Heart right ventricle (tissue), 16 donors: ENCODE measurements around the gene SELPLG. TPM values are rescaled to one million over a fixed set of nuclear protein-coding genes. Genes with fewer than 3 reads are reported as not detected.
"Not testable (repeated sequence)": the region's sequence is repeated elsewhere in the genome, so short reads cannot be mapped to it uniquely, and the experiment has no call there.

ENCODE experiments used
- ATAC-seq, 8 donors: fragments of 200-7000 bp; cut with Tn5 transposase; one replicate each; pipeline ENCODE4 v1.9.1; 2020; ENCODE audit warnings: mild to moderate bottlenecking in 8 of 8, moderate library complexity in 8 of 8, moderate number of reproducible peaks in 1 of 8
- DNase-seq, 2 donors: peaks; one replicate each; pipeline ENCODE4 v3.0.0-alpha.2; 2020
- H3K27ac ChIP-seq, 10 donors: fragments of 200-600 bp; sonication (generic) in 2 of 10; one replicate each; pipeline versions ENCODE4 v1.5.0 to v1.8.0; 2020 to 2022; ENCODE audit warnings: mild to moderate bottlenecking in 3 of 10
- H3K27me3 ChIP-seq, 7 donors: fragments of 200-600 bp; one replicate each; pipeline ENCODE4 v1.8.0; 2021 to 2022; ENCODE audit warnings: mild to moderate bottlenecking in 2 of 7
- H3K36me3 ChIP-seq, 9 donors: fragments of 200-600 bp; sonication (generic) in 1 of 9; one replicate each; pipeline versions ENCODE4 v1.5.0 to v1.8.0; 2020 to 2022; ENCODE audit warnings: mild to moderate bottlenecking in 2 of 9
- H3K4me1 ChIP-seq, 9 donors: fragments of 200-600 bp; sonication (generic) in 1 of 9; one replicate each; pipeline versions ENCODE4 v1.5.0 to v1.8.0; 2020 to 2022; ENCODE audit warnings: mild to moderate bottlenecking in 4 of 9
- H3K4me3 ChIP-seq, 10 donors: fragments of 200-600 bp; sonication (generic) in 2 of 10; one replicate each; pipeline versions ENCODE4 v1.5.0 to v1.8.0; 2020 to 2022; ENCODE audit warnings: mild to moderate bottlenecking in 7 of 10, moderate library complexity in 2 of 10
- H3K9me3 ChIP-seq, 11 donors: fragments of 200-600 bp in 10 of 11; sonication (generic) in 2 of 11; one replicate each; pipeline versions ENCODE4 v1.5.0 to v1.8.0; 2013 to 2022; ENCODE audit warnings: mild to moderate bottlenecking in 2 of 11, control low read depth in 1 of 11, moderate library complexity in 1 of 11
- CTCF ChIP-seq, 9 donors: fragments of 200-600 bp; sonication (generic) in 2 of 9; IDR thresholded peaks; one replicate each; pipeline versions ENCODE4 v1.5.0 to v1.8.0; 2021 to 2022; ENCODE audit warnings: antibody characterized with exemption in 9 of 9, mild to moderate bottlenecking in 5 of 9, moderate library complexity in 1 of 9
- WGBS, 2 donors: extraction: QIAGEN DNeasy Blood & Tissue Kit; methylation state at CpG; one replicate each; pipeline ENCODE4 v1.1.7; 2013; ENCODE audit warnings: inconsistent platforms in 1 of 2; 5-methylcytosine and 5-hydroxymethylcytosine counted together
- intact Hi-C, 10 donors: fragments of 100-400 bp; cut with DNase I; formaldehyde crosslinking; loops; one replicate each; pipeline versions ENCODE4 v1.11.1 to v1.14.2; 2022
- polyA plus RNA-seq, 2 donors: library from polyadenylated mRNA; stranded (reverse); fragments of 200-250 nt; gene quantifications; one replicate each; pipeline ENCODE4 v1.2.3, GENCODE V29; 2013
- total RNA-seq, 10 donors: library from RNA; stranded (reverse); fragmentation: NEBNext Ultra II Directional in 3 of 10; extraction: Animal tissue kit (Norgen Biotek cat#: 25700) in 3 of 10; gene quantifications; one replicate each; pipeline versions ENCODE4 v1.2.1 to v1.2.4, GENCODE V29; 2021 to 2023
- donor health status: Arrhythmogenic right ventricular cardiomyopathy.
- donor health status: ischemic (EF 13 %, LVEDD 7.1; RV severe dilation, severe dysfunction).
- donor health status: healthy with polysubstance abuse.
- donor health status: DM: no; HTN: yes; CAD: no.
- donor health status: DM: no; HTN: no; CAD: no.
- donor health status: ischemic (EF 25% LVEDD 6.9; RV normal size, moderate dysfunction).
- donor health status: ischemic (EF 25% LVEDD 5.7; RV mildly dilated, moderate dysfunction).
- donor health status: healthy.
- donor health status: DM: yes; HTN: yes; CAD: no.
- donor health status: Ischemic cardiomyopathy.
- donor health status: ischemic (EF 35%, LVEDD 5.7; RV mildly dilated, moderate dysfunction).
- donor health status: nonischemic (EF 11% LVEDD 7.7; RV severe dilation, severe dysfunction).
- donor health status: DM: yes; HTN: yes; CAD: no.
- donor health status: PGD.
- donor health status: ischemic (EF 29% LVEDD 5.4; RV normal size, mild dysfunction).
- donor health status: nonischemic (EF 23%, LVEDD 6.1; RV moderate dilation, normal function).

The SELPLG gene
- total and polyA plus RNA-seq, 12 donors, result 0.88 to 17.6 (median 2.4) TPM

- WGBS, 2 donors, result 94 to 96% methylated on average over 25 of the region's 25 CpGs
- intact Hi-C loops, result no loop called here
- peaks cover 0 to 6% (median 0%) of the 10 kb centered on the region in 9 donors for H3K4me1 ChIP-seq
- ATAC-seq (no peak), DNase-seq (no peak)
- no peaks in the 10 kb centered on the region for H3K9me3 ChIP-seq
- H3K27ac ChIP-seq, result no peak overlapping the region
- no peaks in the 10 kb centered on the region for H3K36me3 ChIP-seq
- TF ChIP-seq CTCF (IDR thresholded peaks at IDR 0.05), result no peak
- H3K27me3 ChIP-seq, result no peaks in the 10 kb centered on the region
- H3K4me3 ChIP-seq, result no peak overlapping the region
Observed at GRCh38 chr12:108592033-108592909, 41.4 kb downstream of the SELPLG start.

- Histone ChIP-seq H3K27ac (no peak overlapping the region), H3K9me3 (no peaks in the 10 kb centered on the region), H3K27me3 (no peaks in the 10 kb centered on the region), H3K4me1 (peaks cover 0 to 6% (median 0%) of the 10 kb centered on the region in 9 donors), H3K36me3 (no peaks in the 10 kb centered on the region), H3K4me3 (no peak overlapping the region)
- WGBS, 2 donors, result 81 to 85% methylated on average over 21 to 22 of the region's 22 CpGs
- no peak for ATAC-seq
- no peak for TF ChIP-seq CTCF (IDR thresholded peaks at IDR 0.05)
- no peak for DNase-seq
- intact Hi-C loops, result no loop called here
Observed at GRCh38 chr12:108591267-108591980, 42.3 kb downstream of the SELPLG start.

DNA sequence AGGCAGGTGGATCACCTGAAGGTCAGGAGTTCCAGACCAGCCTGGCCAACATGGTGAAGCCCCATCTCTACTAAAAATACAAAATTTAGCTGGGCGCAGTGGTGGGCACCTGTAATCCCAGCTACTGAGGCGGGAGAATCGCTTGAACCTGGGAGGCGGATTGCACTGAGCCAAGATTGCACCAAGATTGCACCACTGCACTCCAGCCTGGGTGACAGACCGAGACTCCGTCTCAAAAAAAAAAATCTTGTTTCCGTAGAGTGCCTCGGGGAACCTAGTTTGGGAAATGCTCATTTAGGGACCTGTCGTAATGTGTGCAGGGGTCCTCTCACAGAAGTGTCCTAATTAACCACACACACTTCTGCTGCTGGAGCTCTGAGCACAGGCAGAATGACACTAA is 43.2 kb downstream of the SELPLG start:
- intact Hi-C loops, DNase-seq, H3K27ac ChIP-seq, ATAC-seq, H3K9me3 ChIP-seq, H3K4me3 ChIP-seq, H3K36me3 ChIP-seq, H3K27me3 ChIP-seq, H3K4me1 ChIP-seq: not testable (repeated sequence)
- WGBS, 2 donors, result 86 to 97% methylated on average over 9 of the region's 9 CpGs

DNA sequence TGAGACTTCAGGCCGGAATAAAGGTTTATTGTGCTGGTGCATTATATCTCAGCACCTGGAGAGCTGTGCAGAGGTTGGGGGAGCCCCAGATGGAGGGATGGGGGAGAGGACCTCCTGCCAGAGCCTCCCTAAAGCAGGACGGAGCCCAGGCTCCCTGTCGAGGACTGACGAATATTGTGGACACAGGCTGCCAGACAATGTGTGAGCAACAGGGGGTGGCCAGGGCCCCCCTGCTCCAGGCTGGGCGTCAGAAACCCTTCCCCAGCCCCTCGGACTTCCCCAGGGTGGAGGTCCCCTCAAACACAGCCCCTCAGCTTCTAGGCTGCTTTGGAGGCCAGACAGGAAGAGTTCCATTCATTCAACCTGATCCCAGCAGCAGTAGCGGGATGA is 43.9 kb downstream of the SELPLG start:
- 65 to 81% methylated on average over 7 of the region's 7 CpGs for WGBS, 2 donors
- H3K4me3 ChIP-seq, result no peak overlapping the region
- DNase-seq (no peak), ATAC-seq (no peak)
- intact Hi-C loops, result no loop called here
- H3K27me3 ChIP-seq, result no peaks in the 10 kb centered on the region
- peaks cover 0 to 6% (median 0%) of the 10 kb centered on the region in 9 donors for H3K4me1 ChIP-seq
- H3K27ac ChIP-seq, result no peak overlapping the region
- no peaks in the 10 kb centered on the region for H3K36me3 ChIP-seq
- no peak for TF ChIP-seq CTCF (IDR thresholded peaks at IDR 0.05)
- no peaks in the 10 kb centered on the region for H3K9me3 ChIP-seq
